Nephron progenitor cell (in vitro differentiated cells): ENCODE results near the gene MMP15.

Experiments used
- DNase-seq: peaks from one replicate; pipeline ENCODE4 v3.0.0; 2021
- H3K27ac Mint-ChIP-seq: 2 replicates; pipeline ENCODE4 v1.8.0; 2021; ENCODE audit warnings: mild to moderate bottlenecking, moderate library complexity, mixed read lengths
- H3K27me3 Mint-ChIP-seq: 2 replicates; pipeline ENCODE4 v1.8.0; 2021; ENCODE audit warnings: mild to moderate bottlenecking, low read depth, mixed read lengths; ENCODE audit not compliant: poor library complexity
- H3K36me3 Mint-ChIP-seq: 2 replicates; pipeline ENCODE4 v1.8.0; 2021; ENCODE audit warnings: low read depth, mixed read lengths
- H3K4me1 Mint-ChIP-seq: 2 replicates; pipeline ENCODE4 v1.8.0; 2021; ENCODE audit warnings: mixed read lengths
- H3K4me3 Mint-ChIP-seq: 2 replicates; pipeline ENCODE4 v1.8.0; 2021; ENCODE audit warnings: mild to moderate bottlenecking, moderate library complexity, mixed read lengths
- H3K9me3 Mint-ChIP-seq: 2 replicates; pipeline ENCODE4 v1.8.0; 2021; ENCODE audit warnings: mild to moderate bottlenecking, moderate library complexity, mixed read lengths
- CTCF ChIP-seq: fragments of 200-600 bp; sonication (generic); IDR thresholded peaks from 2 replicates; pipeline ENCODE4 v1.5.0; 2021; ENCODE audit warnings: antibody characterized with exemption

MMP15 gene

GRCh38 chr16:58011652-58012051 is 13.9 kb upstream of the MMP15 start:
- H3K4me1 Mint-ChIP-seq = peaks cover 31% of the 10 kb centered on the region
- H3K27ac Mint-ChIP-seq = peak overlapping the region; percentile 64
- DNase-seq = no peak
- H3K4me3 Mint-ChIP-seq = no peak overlapping the region
- H3K36me3 Mint-ChIP-seq = peaks cover 41% of the 10 kb centered on the region
- no peaks in the 10 kb centered on the region for H3K27me3 Mint-ChIP-seq
- peaks cover 12% of the 10 kb centered on the region for H3K9me3 Mint-ChIP-seq
- TF ChIP-seq CTCF = no peak

- DNase-seq = no peak
- Mint-ChIP-seq H3K27me3 (no peaks in the 10 kb centered on the region), H3K4me3 (no peak overlapping the region), H3K36me3 (peaks cover 34% of the 10 kb centered on the region), H3K9me3 (peaks cover 5% of the 10 kb centered on the region), H3K27ac (no peak overlapping the region), H3K4me1 (peaks cover 31% of the 10 kb centered on the region)
- no peak for TF ChIP-seq CTCF
Observed at GRCh38 chr16:58012481-58012880, 13.1 kb upstream of the MMP15 start.

GRCh38 chr16:58013201-58013956 is 12.2 kb upstream of the MMP15 start:
- H3K27me3 Mint-ChIP-seq = no peaks in the 10 kb centered on the region
- H3K4me1 Mint-ChIP-seq = peaks cover 31% of the 10 kb centered on the region
- DNase-seq = no peak
- H3K36me3 Mint-ChIP-seq = peaks cover 27% of the 10 kb centered on the region
- no peak overlapping the region for H3K27ac Mint-ChIP-seq
- H3K4me3 Mint-ChIP-seq = no peak overlapping the region
- H3K9me3 Mint-ChIP-seq = peaks cover under 1% of the 10 kb centered on the region
- TF ChIP-seq CTCF = no peak

- no peaks in the 10 kb centered on the region for H3K27me3 Mint-ChIP-seq
- H3K9me3 Mint-ChIP-seq = no peaks in the 10 kb centered on the region
- no peaks in the 10 kb centered on the region for H3K36me3 Mint-ChIP-seq
- peaks cover 19% of the 10 kb centered on the region for H3K4me1 Mint-ChIP-seq
- no peak for TF ChIP-seq CTCF
- H3K4me3 Mint-ChIP-seq = no peak overlapping the region
- no peak overlapping the region for H3K27ac Mint-ChIP-seq
- DNase-seq = no peak
Observed at GRCh38 chr16:58016840-58017446, 8.6 kb upstream of the MMP15 start.

GRCh38 chr16:58018803-58019202 is 6.8 kb upstream of the MMP15 start:
- no peak for DNase-seq
- H3K4me3 Mint-ChIP-seq = no peak overlapping the region
- no peak for TF ChIP-seq CTCF
- H3K27me3 Mint-ChIP-seq = peaks cover 15% of the 10 kb centered on the region
- H3K27ac Mint-ChIP-seq = no peak overlapping the region
- no peaks in the 10 kb centered on the region for H3K9me3 Mint-ChIP-seq
- H3K4me1 Mint-ChIP-seq = peaks cover 22% of the 10 kb centered on the region
- H3K36me3 Mint-ChIP-seq = no peaks in the 10 kb centered on the region
